Pancreas (tissue), 10 donors: ENCODE results near the gene ATXN1. TPM values are rescaled to one million over a fixed set of nuclear protein-coding genes. Genes with fewer than 3 reads are reported as not detected.
A peak's percentile ranks its signal among the peaks of the same experiment; 100 is the strongest.

Source experiments
- ATAC-seq, 4 donors: fragments of 200-7000 bp; cut with Tn5 transposase; one replicate each; pipeline versions ENCODE4 v1.8.0 to v1.9.1; 2020; ENCODE audit warnings: mild to moderate bottlenecking in 4 of 4, moderate library complexity in 4 of 4
- DNase-seq, 6 donors: peaks; one replicate each; pipeline ENCODE4 v3.0.0-alpha.2; 2020
- FAIRE-seq: peaks from 2 replicates; lab custom pipeline; 2012; peaks lifted over from hg19 to GRCh38; lab: Jason Lieb, UNC
- H3K27ac ChIP-seq, 4 donors: fragments of 200-600 bp; sonication (generic); 1 replicate in 3 of 4; 2 replicates in 1 of 4; pipeline versions ENCODE4 v1.5.0 to v1.8.0; 2020
- H3K27me3 ChIP-seq, 4 donors: fragments of 200-600 bp; one replicate each; pipeline ENCODE4 v1.8.0; 2021
- H3K36me3 ChIP-seq, 3 donors: fragments of 200-600 bp; sonication (generic) in 1 of 3; one replicate each; pipeline versions ENCODE4 v1.5.0 to v1.8.0; 2020 to 2021
- H3K4me1 ChIP-seq, 3 donors: fragments of 200-600 bp; one replicate each; pipeline ENCODE4 v1.8.0; 2021
- H3K4me3 ChIP-seq, 4 donors: fragments of 200-600 bp; sonication (generic) in 2 of 4; one replicate each; pipeline versions ENCODE4 v1.5.0 to v1.8.0; 2020 to 2021
- H3K9me3 ChIP-seq, 4 donors: fragments of 200-600 bp; one replicate each; pipeline ENCODE4 v1.8.0; 2021
- WGBS, 2 donors: extraction: QIAGEN DNeasy Blood & Tissue Kit; methylation state at CpG; one replicate each; pipeline ENCODE4 v1.1.7; 2013; 5-methylcytosine and 5-hydroxymethylcytosine counted together
- intact Hi-C, 3 donors: fragments of 100-400 bp; cut with DNase I; formaldehyde crosslinking; loops; one replicate each; pipeline versions ENCODE4 v1.11.1 to v1.14.2; 2022
- polyA plus RNA-seq, 2 donors: library from polyadenylated mRNA; stranded (reverse); fragments of 200-250 nt; gene quantifications; one replicate each; pipeline ENCODE4 v1.2.3, GENCODE V29; 2013
- total RNA-seq, 6 donors: library from RNA; stranded (reverse); fragmentation: NEBNext Ultra II Directional in 4 of 6; extraction: Animal tissue kit (Norgen Biotek cat#: 25700) in 4 of 6; gene quantifications; one replicate each; pipeline versions ENCODE4 v1.2.1 to v1.2.4, GENCODE V29; 2021 to 2023
- TF ChIP-seq, protein P1 (sequence below), 4 donors: fragments of 200-600 bp; sonication (generic) in 3 of 4; IDR thresholded peaks; one replicate each; pipeline versions ENCODE4 v1.5.0 to v1.8.0; 2021; ENCODE audit warnings: antibody characterized with exemption in 4 of 4
- donor health status: healthy with polysubstance abuse.
- donor health status: DM: no; HTN: no; CAD: no; lungs with moderate emphysema.
- donor health status: DM: no; HTN: no; CAD: no.
- donor health status: control.
- donor health status: control.
- donor health status: Bipolar disorder and iron deficiency.
- donor health status: DM: yes; HTN: yes; CAD: no.
- donor health status: DM: no; HTN: no; CAD: no.
- donor health status: DM: no; HTN: no; CAD: no.
- donor health status: DM: yes; HTN: yes; CAD: no.

ATXN1 gene
- total and polyA plus RNA-seq, 8 donors, result 4.9 to 38.6 (median 20.5) TPM

DNA sequence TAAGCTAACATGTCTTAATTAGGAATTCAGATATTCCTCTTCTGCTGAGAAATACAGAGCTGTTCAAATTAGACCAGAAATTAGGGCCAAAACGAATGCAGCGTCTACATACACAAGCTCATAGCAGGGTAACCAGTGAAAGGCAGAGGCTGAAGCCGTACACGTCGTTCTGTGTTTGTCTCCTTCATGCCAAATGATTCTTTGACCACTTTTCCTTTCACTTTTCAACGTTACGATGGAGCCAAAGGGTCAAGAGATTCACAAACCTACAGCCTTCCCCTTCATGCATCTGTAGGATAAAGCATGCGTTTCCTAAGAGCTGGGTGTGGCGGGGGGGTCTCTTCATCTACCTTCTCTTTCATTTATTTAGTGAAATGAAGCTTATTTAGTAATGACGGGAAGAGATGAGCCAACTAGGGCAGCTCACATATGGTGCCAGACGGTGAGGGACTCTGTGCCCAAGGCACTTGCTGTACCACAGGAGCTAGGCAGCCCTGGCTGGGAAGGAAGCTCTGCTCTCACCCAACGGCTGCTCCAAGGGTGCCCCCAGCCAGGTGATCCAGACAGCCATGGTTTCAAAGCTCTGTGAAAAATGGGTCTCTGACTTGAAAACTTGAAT lies 178.0 kb downstream of the ATXN1 start:
- H3K4me1 ChIP-seq, result peaks cover 0 to 11% (median 4%) of the 10 kb centered on the region in 3 donors
- H3K36me3 ChIP-seq, result peaks cover 0 to 2% (median 0%) of the 10 kb centered on the region in 3 donors
- H3K4me3 ChIP-seq, result no peak overlapping the region
- DNase-seq (no peak), ATAC-seq (peak in 2 of 4 donors; percentile 28 to 37), FAIRE-seq (no peak)
- peak overlapping the region in 1 of 4 donors; percentile 5 for H3K27ac ChIP-seq
- H3K9me3 ChIP-seq, result no peaks in the 10 kb centered on the region
- intact Hi-C loops, result no loop called here
- no peaks in the 10 kb centered on the region for H3K27me3 ChIP-seq
- TF ChIP-seq, protein P1, sequence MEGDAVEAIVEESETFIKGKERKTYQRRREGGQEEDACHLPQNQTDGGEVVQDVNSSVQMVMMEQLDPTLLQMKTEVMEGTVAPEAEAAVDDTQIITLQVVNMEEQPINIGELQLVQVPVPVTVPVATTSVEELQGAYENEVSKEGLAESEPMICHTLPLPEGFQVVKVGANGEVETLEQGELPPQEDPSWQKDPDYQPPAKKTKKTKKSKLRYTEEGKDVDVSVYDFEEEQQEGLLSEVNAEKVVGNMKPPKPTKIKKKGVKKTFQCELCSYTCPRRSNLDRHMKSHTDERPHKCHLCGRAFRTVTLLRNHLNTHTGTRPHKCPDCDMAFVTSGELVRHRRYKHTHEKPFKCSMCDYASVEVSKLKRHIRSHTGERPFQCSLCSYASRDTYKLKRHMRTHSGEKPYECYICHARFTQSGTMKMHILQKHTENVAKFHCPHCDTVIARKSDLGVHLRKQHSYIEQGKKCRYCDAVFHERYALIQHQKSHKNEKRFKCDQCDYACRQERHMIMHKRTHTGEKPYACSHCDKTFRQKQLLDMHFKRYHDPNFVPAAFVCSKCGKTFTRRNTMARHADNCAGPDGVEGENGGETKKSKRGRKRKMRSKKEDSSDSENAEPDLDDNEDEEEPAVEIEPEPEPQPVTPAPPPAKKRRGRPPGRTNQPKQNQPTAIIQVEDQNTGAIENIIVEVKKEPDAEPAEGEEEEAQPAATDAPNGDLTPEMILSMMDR (IDR thresholded peaks at IDR 0.05), result no peak
- 85 to 90% methylated on average over 12 of the region's 12 CpGs for WGBS, 2 donors

DNA sequence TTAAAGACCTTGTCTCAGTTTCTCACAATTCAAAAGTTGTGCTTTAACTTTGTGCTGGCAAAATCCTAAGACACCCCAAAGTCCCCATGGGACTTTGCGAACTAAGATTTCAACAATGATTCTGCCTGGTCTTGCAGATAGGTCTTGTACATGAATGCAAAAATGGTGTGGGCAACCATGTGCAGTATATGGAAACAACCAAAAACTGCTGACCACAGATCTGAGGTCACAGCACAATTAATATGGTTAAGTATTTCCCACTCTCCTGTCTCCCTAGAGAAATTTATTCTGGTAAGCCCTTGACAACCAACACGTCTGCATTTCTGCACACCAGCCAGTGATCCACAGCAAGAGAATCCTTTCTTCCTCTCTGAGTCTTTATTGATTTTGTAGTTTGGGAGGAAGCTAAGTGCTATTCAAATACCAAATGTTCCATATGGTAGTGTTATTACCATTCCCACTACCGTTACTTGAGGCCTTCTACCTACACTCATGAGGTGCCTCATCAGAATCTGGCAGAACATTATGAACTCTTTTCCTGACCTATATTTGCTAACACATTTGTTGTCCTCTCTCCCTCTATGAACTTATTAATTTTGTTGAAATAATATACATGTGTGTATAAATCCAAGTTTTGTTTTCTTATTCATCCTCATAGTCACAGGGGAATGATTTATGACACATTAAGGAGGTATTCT lies 178.7 kb downstream of the ATXN1 start:
- DNase-seq (no peak), FAIRE-seq (no peak), ATAC-seq (peak in 1 of 4 donors; percentile 31)
- WGBS, 2 donors, result 87 to 91% methylated on average over 3 of the region's 3 CpGs
- H3K27me3 ChIP-seq, result no peaks in the 10 kb centered on the region
- peaks cover 0 to 2% (median 0%) of the 10 kb centered on the region in 3 donors for H3K36me3 ChIP-seq
- no peaks in the 10 kb centered on the region for H3K9me3 ChIP-seq
- H3K27ac ChIP-seq, result peak overlapping the region in 1 of 4 donors; percentile 5
- TF ChIP-seq, protein P1 (IDR thresholded peaks at IDR 0.05), result no peak
- no peak overlapping the region for H3K4me3 ChIP-seq
- intact Hi-C loops, result no loop called here
- H3K4me1 ChIP-seq, result peaks cover 0 to 11% (median 4%) of the 10 kb centered on the region in 3 donors

DNA sequence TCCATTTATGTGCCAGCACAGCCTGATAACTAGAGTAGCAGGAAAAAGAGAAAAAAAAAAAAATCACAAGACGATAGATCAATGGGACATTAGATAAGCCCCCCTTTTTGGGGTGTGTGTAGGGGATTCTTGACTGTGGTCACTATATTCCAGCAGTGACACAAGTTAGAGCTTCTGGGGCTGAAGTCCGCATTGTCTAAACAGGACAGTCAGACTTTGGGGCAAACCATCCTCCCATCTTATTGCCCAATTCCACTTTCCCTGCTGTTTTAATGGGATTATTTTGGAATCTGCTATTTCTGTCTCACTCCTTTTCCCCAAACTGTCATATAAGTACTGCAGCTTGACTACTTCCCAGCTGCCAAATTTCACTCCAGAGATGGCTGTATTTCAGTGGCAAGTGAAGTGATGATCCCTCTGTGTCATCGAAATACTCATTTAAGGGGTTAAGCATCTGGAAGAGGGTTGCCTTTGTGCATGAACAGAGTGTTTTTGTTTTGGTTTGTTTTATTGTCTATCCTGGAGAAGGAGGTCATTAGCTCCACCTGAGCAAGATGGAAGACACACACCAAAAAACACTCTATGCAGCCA lies 182.5 kb downstream of the ATXN1 start:
- ATAC-seq (no peak), FAIRE-seq (no peak)
- WGBS, 2 donors, result 91 to 95% methylated on average over 3 of the region's 3 CpGs

DNA sequence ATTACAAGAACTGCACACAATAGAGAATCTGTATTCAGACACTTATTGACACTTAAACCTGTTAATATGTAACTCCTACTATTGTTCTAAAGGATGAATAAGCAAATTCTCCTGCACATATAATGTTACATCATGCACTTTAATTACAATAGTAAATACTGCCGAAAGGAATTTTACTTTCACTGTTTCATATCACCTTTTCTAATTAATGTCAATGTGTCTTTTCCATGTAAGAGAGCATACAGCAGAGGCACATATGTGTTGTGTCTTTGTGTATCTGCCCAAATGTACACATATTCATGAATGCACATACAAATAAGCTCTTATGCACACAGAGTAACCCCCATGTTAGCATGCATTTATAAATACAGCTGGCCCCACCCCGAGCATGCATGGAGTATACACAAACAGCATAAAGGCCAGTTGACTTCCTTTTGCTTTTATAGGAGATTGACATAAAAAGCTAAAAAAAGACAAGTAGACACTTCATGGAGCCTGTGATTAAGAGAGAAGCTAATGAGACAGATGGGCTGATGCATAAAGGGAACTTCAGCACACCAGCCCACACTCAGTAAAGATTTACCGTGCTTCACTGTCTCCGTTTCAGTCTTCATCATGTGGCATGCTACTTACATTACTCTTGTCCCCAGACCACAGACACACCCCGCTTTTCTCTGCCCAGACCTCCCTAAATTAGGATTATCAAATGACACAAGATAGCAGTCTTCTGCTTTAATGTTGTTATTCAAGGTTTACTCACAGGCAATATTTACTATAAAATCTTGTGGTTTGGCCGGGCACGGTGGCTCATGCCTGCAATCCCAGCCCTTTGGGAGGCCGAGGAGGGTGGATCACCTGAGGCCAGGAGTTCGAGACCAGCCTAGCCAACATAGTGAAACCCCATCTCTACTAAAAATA lies 184.6 kb downstream of the ATXN1 start:
- TF ChIP-seq, protein P1 (IDR thresholded peaks at IDR 0.05), result no peak
- FAIRE-seq (no peak), DNase-seq (no peak), ATAC-seq (peak in 3 of 4 donors; percentile 64 to 80 (median 71))
- WGBS, 2 donors, result 85 to 87% methylated on average over 9 of the region's 9 CpGs
- H3K27me3 ChIP-seq, result no peaks in the 10 kb centered on the region
- H3K27ac ChIP-seq, result peak overlapping the region in 1 of 4 donors; percentile 7
- no peaks in the 10 kb centered on the region for H3K9me3 ChIP-seq
- no peaks in the 10 kb centered on the region for H3K36me3 ChIP-seq
- intact Hi-C loops, result no loop called here
- H3K4me1 ChIP-seq, result peaks cover 0 to 13% (median 0%) of the 10 kb centered on the region in 3 donors
- no peak overlapping the region for H3K4me3 ChIP-seq

More for the DNA sequence above, 182.5 kb downstream of the ATXN1 start:
- H3K4me1 ChIP-seq, result peaks cover 0 to 13% (median 0%) of the 10 kb centered on the region in 3 donors
- intact Hi-C loops, result no loop called here
- TF ChIP-seq, protein P1 (IDR thresholded peaks at IDR 0.05), result no peak
- H3K36me3 ChIP-seq, result peaks cover 0 to 2% (median 0%) of the 10 kb centered on the region in 3 donors
- no peaks in the 10 kb centered on the region for H3K27me3 ChIP-seq
- H3K9me3 ChIP-seq, result no peaks in the 10 kb centered on the region
- H3K27ac ChIP-seq, result no peak overlapping the region
- H3K4me3 ChIP-seq, result no peak overlapping the region
- DNase-seq, result no peak
